HepG2 (cell line): ENCODE measurements around the gene HSDL2. TPM values are rescaled to one million over a fixed set of nuclear protein-coding genes. Genes with fewer than 3 reads are reported as not detected.

Source experiments
- ATF7-NPFF ChIP-seq: sonication (generic); formaldehyde crosslinking; IDR thresholded peaks from 2 replicates; pipeline ENCODE4 v1.8.1; 2023; ENCODE audit warnings: mild to moderate bottlenecking, low read depth, missing genetic modification reagents, moderate library complexity
- HMG20A ChIP-seq: IDR thresholded peaks from 2 replicates; pipeline ENCODE4 v1.6.1; 2016; ENCODE audit warnings: borderline replicate concordance
- HOXA3 ChIP-seq: sonication (generic); formaldehyde crosslinking; IDR thresholded peaks from 2 replicates; pipeline ENCODE4 v1.5.0; 2020; ENCODE audit warnings: missing genetic modification reagents
- ISX ChIP-seq: sonication (generic); formaldehyde crosslinking; conservative IDR thresholded peaks from 2 replicates; pipeline ENCODE4 v1.5.0; 2020; ENCODE audit warnings: missing genetic modification reagents
- JUN ChIP-seq: sonication (generic); formaldehyde crosslinking; IDR thresholded peaks from 2 replicates; pipeline ENCODE4 v1.4.0; 2020; ENCODE audit warnings: mild to moderate bottlenecking, missing genetic modification reagents
- MIXL1 ChIP-seq: IDR thresholded peaks from 2 replicates; pipeline ENCODE4 v1.6.1; 2016
- MTERF4 ChIP-seq: sonication (generic); formaldehyde crosslinking; IDR thresholded peaks from 2 replicates; pipeline ENCODE4 v1.8.0; 2023; ENCODE audit warnings: mild to moderate bottlenecking, missing genetic modification reagents
- MYNN ChIP-seq: sonication (generic); formaldehyde crosslinking; IDR thresholded peaks from 2 replicates; pipeline ENCODE4 v1.4.0; 2020; ENCODE audit warnings: mild to moderate bottlenecking, low read depth, missing genetic modification reagents
- RFX3 ChIP-seq: IDR thresholded peaks from 2 replicates; pipeline ENCODE4 v1.6.1; 2016; ENCODE audit warnings: missing biosample characterization, missing genetic modification reagents
- SALL1 ChIP-seq: sonication (generic); formaldehyde crosslinking; IDR thresholded peaks from 2 replicates; pipeline ENCODE4 v1.8.0; 2022; ENCODE audit warnings: mild to moderate bottlenecking, missing genetic modification reagents
- SMARCC2 ChIP-seq: fragments of 450-650 bp; IDR thresholded peaks from 2 replicates; pipeline ENCODE4 v1.6.1; 2017; ENCODE audit warnings: antibody characterized with exemption, mild to moderate bottlenecking
- TBL1XR1 ChIP-seq: fragments of 150-350 bp; IDR thresholded peaks from 2 replicates; pipeline ENCODE4 v1.6.1; 2014; ENCODE audit warnings: borderline replicate concordance, low read length; ENCODE audit not compliant: partially characterized antibody
- TBX3 ChIP-seq: fragments of 450-650 bp; IDR thresholded peaks from 2 replicates; pipeline ENCODE4 v1.6.1; 2017; ENCODE audit warnings: antibody characterized with exemption, mild to moderate bottlenecking, inconsistent platforms, borderline replicate concordance
- ZBTB7A ChIP-seq: sonication (generic); formaldehyde crosslinking; IDR thresholded peaks from 2 replicates; pipeline ENCODE4 v1.8.0; 2022; ENCODE audit warnings: mild to moderate bottlenecking, missing genetic modification reagents
- ZNF256 ChIP-seq: sonication (generic); formaldehyde crosslinking; conservative IDR thresholded peaks from 2 replicates; pipeline ENCODE4 v1.4.0; 2020; ENCODE audit warnings: missing genetic modification reagents
- ZNF326 ChIP-seq: sonication (generic); formaldehyde crosslinking; IDR thresholded peaks from 2 replicates; pipeline ENCODE4 v1.4.0; 2020; ENCODE audit warnings: missing genetic modification reagents, borderline replicate concordance
- ZNF329 ChIP-seq: sonication (generic); formaldehyde crosslinking; IDR thresholded peaks from 2 replicates; pipeline ENCODE4 v1.9.0; 2021; ENCODE audit warnings: low read depth, mild to moderate bottlenecking, missing genetic modification reagents
- ZNF335 ChIP-seq: sonication (generic); formaldehyde crosslinking; IDR thresholded peaks from 2 replicates; pipeline ENCODE4 v1.4.0; 2020; ENCODE audit warnings: missing genetic modification reagents
- ZNF431 ChIP-seq: sonication (generic); formaldehyde crosslinking; IDR thresholded peaks from 2 replicates; pipeline ENCODE4 v1.9.0; 2022; ENCODE audit warnings: missing genetic modification reagents, low read depth, mild to moderate bottlenecking, borderline replicate concordance
- ZNF44 ChIP-seq: sonication (generic); formaldehyde crosslinking; IDR thresholded peaks from 2 replicates; pipeline ENCODE4 v1.5.1; 2020; ENCODE audit warnings: mild to moderate bottlenecking, missing genetic modification reagents
- ZNF687 ChIP-seq: sonication (generic); formaldehyde crosslinking; IDR thresholded peaks from 2 replicates; pipeline ENCODE4 v1.5.1; 2020; ENCODE audit warnings: mild to moderate bottlenecking, missing genetic modification reagents, moderate library complexity
- polyA plus RNA-seq, 8 experiments: library from polyadenylated mRNA; depleted of rRNA in 3 of 8; stranded (reverse) in 7 of 8; unstranded in 1 of 8; fragments of >200 nt; fragmentation: Illumina TruSeq in 4 of 8; extraction: Trizol in 4 of 8; gene quantifications; 2 replicates each; pipeline versions ENCODE4 v1.2.1 to v1.2.3, GENCODE V29; 2011 to 2016; ENCODE audit warnings: low read depth in 4 of 8, missing spikeins in 1 of 8, mixed read lengths in 1 of 8; ENCODE audit not compliant: insufficient read depth in 1 of 8
- total RNA-seq, 5 experiments: library from RNA; depleted of rRNA; stranded (reverse); fragments of >200 nt; fragmentation: Illumina TruSeq; extraction: Trizol; gene quantifications; 2 replicates each; pipeline ENCODE4 v1.2.3, GENCODE V29; 2016; ENCODE audit warnings: low read depth in 1 of 5
- TF ChIP-seq, protein P1 (sequence below): sonication (generic); formaldehyde crosslinking; IDR thresholded peaks from 2 replicates; pipeline ENCODE4 v1.4.0; 2020; ENCODE audit warnings: missing genetic modification reagents, borderline replicate concordance
- TF ChIP-seq, protein P2 (sequence below): sonication (generic); formaldehyde crosslinking; IDR thresholded peaks from 2 replicates; pipeline ENCODE4 v1.4.0; 2020; ENCODE audit warnings: missing genetic modification reagents, borderline replicate concordance

HSDL2 gene
- total and polyA plus RNA-seq, 2 of the 13 experiments (the other 11 are each of a cell fraction or from before 2014, with no cell fraction given) = 55.3 to 80.2 TPM

DNA sequence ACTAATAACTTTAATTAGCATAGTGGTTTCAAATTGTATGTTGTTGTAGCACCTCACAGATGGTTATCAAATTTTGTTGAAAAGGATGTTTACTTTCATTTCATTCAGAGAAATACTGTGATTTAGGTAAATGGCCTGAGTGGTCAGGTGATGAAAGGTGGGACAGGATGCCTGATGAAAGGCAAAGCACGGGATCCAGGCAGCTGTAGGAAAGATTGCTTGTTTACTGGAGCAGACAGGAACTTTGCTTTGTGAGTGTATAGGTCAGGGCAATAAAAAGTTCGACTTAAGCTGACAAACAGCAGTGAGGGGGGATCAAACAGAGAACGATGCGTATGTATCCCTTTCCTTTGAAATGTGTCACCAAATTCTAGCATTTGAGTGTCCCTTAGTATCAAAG is 125.7 kb downstream of the HSDL2 start (continued):
- TF ChIP-seq, protein P1, sequence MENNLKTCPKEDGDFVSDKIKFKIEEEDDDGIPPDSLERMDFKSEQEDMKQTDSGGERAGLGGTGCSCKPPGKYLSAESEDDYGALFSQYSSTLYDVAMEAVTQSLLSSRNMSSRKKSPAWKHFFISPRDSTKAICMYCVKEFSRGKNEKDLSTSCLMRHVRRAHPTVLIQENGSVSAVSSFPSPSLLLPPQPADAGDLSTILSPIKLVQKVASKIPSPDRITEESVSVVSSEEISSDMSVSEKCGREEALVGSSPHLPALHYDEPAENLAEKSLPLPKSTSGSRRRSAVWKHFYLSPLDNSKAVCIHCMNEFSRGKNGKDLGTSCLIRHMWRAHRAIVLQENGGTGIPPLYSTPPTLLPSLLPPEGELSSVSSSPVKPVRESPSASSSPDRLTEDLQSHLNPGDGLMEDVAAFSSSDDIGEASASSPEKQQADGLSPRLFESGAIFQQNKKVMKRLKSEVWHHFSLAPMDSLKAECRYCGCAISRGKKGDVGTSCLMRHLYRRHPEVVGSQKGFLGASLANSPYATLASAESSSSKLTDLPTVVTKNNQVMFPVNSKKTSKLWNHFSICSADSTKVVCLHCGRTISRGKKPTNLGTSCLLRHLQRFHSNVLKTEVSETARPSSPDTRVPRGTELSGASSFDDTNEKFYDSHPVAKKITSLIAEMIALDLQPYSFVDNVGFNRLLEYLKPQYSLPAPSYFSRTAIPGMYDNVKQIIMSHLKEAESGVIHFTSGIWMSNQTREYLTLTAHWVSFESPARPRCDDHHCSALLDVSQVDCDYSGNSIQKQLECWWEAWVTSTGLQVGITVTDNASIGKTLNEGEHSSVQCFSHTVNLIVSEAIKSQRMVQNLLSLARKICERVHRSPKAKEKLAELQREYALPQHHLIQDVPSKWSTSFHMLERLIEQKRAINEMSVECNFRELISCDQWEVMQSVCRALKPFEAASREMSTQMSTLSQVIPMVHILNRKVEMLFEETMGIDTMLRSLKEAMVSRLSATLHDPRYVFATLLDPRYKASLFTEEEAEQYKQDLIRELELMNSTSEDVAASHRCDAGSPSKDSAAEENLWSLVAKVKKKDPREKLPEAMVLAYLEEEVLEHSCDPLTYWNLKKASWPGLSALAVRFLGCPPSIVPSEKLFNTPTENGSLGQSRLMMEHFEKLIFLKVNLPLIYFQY (CRISPR knock-in tag) = no peak
- TF ChIP-seq ZNF687 (CRISPR knock-in tag) (no peak), ZNF326 (CRISPR knock-in tag) (no peak), SALL1 (CRISPR knock-in tag) (peak; percentile 77), JUN (CRISPR knock-in tag) (no peak), TBX3 (peak; percentile 80; the same call in 1 of the 2 replicates), ZNF329 (CRISPR knock-in tag) (no peak), MIXL1 (CRISPR knock-in tag) (peak; percentile 61; the same call in 1 of the 2 replicates), TBL1XR1 (no peak), ZNF431 (no peak), SMARCC2 (no peak), ATF7-NPFF (CRISPR knock-in tag) (no peak), RFX3 (CRISPR knock-in tag) (no peak), ZNF256 (CRISPR knock-in tag) (no peak), MYNN (CRISPR knock-in tag) (no peak), HMG20A (CRISPR knock-in tag) (peak; percentile 73; the same call in 1 of the 2 replicates), ZBTB7A (CRISPR knock-in tag) (no peak), ZNF44 (no peak), ISX (CRISPR knock-in tag) (no peak), MTERF4 (CRISPR knock-in tag) (no peak), ZNF335 (CRISPR knock-in tag) (no peak), HOXA3 (CRISPR knock-in tag) (no peak)
- TF ChIP-seq, protein P2, sequence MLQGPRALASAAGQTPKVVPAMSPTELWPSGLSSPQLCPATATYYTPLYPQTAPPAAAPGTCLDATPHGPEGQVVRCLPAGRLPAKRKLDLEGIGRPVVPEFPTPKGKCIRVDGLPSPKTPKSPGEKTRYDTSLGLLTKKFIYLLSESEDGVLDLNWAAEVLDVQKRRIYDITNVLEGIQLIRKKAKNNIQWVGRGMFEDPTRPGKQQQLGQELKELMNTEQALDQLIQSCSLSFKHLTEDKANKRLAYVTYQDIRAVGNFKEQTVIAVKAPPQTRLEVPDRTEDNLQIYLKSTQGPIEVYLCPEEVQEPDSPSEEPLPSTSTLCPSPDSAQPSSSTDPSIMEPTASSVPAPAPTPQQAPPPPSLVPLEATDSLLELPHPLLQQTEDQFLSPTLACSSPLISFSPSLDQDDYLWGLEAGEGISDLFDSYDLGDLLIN (CRISPR knock-in tag) = no peak
